HUES64 (cell line): Measurements from ENCODE around the gene XRCC6.
"Not testable (repeated sequence)": the region's sequence is repeated elsewhere in the genome, so short reads cannot be mapped to it uniquely, and the experiment has no call there.

Experiments used
- H3K27ac ChIP-seq: 2 replicates; pipeline ENCODE4 v1.7.0; 2013; ENCODE audit warnings: low read depth, low read length, inconsistent platforms
- H3K27me3 ChIP-seq: 2 replicates; pipeline ENCODE4 v1.6.1; 2013; ENCODE audit warnings: mild to moderate bottlenecking, low read length; ENCODE audit not compliant: insufficient read depth
- H3K36me3 ChIP-seq: 2 replicates; pipeline ENCODE4 v1.6.1; 2013; ENCODE audit warnings: mild to moderate bottlenecking, low read length; ENCODE audit not compliant: insufficient read depth
- H3K4me1 ChIP-seq: 2 replicates; pipeline ENCODE4 v1.6.1; 2013; ENCODE audit warnings: mild to moderate bottlenecking, low read length, moderate library complexity; ENCODE audit not compliant: insufficient read depth
- H3K4me3 ChIP-seq: 2 replicates; pipeline ENCODE4 v1.5.1; 2013; ENCODE audit warnings: mild to moderate bottlenecking, low read length, moderate library complexity
- H3K9ac ChIP-seq: 2 replicates; pipeline ENCODE4 v1.6.1; 2013; ENCODE audit warnings: mild to moderate bottlenecking, low read depth, low read length
- H3K9me3 ChIP-seq: 2 replicates; pipeline ENCODE4 v1.6.1; 2013; ENCODE audit warnings: low read depth, low read length; ENCODE audit not compliant: insufficient read depth
- whole genome bisulfite sequencing: fragments of 150-250, 120-280 bp; methylation state at CpG from one replicate; pipeline ENCODE4 v1.1.7; 2013; ENCODE audit warnings: missing lambda C conversion rate; 5-methylcytosine and 5-hydroxymethylcytosine counted together

Gene XRCC6

DNA sequence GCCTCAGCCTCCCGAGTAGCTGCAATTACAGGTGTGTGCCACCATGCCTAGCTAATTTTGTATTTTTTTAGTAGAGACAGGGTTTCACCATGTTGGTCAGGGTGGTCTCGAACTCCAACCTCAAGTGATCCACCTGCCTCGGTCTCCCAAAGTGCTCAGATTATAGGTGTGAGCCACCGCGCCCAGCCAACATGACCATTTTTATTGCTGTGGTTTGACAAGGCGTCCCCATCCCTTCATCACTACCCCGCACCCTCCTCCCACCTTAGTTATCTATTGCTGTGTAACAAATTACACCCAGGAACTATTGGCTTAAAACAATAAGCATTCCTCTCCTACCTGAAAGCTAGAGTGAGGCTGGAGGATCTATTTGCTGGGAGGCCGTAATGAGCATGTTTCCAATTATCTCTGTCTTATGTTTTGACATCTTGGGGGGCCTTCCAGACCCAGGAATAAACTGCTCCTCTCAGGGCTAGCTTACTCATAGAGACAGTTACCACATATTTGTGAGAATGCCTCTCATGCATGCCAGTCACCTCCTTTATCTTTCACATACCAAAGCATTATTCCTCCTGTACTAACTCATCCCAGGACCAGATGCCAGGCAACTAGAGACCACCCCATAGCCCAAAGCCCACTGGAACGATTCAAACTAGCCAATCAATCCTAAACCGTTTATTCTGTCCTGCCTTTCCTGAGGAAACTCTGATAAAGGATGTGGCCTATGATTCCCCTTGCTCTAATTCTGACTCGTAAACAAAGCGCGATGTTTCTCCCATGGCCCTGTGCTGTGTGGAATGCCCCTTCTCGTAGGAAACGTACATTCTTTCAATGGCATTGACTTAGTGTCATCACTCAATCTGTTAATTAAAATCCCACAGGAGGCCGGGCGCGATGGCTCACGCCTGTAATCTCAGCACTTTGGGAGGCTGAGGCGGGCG, 48.1 kb downstream of the XRCC6 start:
- Histone ChIP-seq H3K27me3 (no peaks in the 10 kb centered on the region), H3K9me3 (no peaks in the 10 kb centered on the region), H3K4me1 (peaks cover 4% of the 10 kb centered on the region; the same call in 1 of the 2 replicates), H3K9ac (no peak overlapping the region), H3K4me3 (no peak overlapping the region), H3K27ac (no peak overlapping the region), H3K36me3 (peaks cover 27% of the 10 kb centered on the region)
- 93% methylated on average over 21 of the region's 21 CpGs for WGBS

DNA sequence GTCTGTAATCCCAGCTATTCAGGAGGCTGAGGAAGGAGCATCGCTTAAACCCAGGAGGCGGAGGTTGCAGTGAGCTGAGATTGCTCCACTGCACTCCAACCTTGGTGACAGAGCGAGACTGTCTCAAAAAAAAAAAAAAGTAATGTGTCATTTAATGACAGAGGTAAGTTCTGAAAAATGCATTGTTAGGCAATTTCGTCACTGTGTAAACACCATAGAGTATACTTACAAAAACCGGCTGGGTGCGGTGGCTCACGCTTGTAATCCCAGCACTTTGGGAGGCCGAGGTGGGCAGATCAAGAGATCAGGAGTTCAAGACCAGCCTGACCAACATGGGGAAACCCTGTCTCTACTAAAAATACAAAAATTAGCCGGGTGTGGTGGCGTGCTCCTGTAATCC, 51.0 kb downstream of the XRCC6 start:
- H3K27ac ChIP-seq, H3K9me3 ChIP-seq, H3K9ac ChIP-seq, H3K27me3 ChIP-seq, H3K4me3 ChIP-seq, H3K4me1 ChIP-seq: not testable (repeated sequence)
- H3K36me3 ChIP-seq = peaks cover 43% of the 10 kb centered on the region
- 96% methylated on average over 10 of the region's 10 CpGs for WGBS

DNA sequence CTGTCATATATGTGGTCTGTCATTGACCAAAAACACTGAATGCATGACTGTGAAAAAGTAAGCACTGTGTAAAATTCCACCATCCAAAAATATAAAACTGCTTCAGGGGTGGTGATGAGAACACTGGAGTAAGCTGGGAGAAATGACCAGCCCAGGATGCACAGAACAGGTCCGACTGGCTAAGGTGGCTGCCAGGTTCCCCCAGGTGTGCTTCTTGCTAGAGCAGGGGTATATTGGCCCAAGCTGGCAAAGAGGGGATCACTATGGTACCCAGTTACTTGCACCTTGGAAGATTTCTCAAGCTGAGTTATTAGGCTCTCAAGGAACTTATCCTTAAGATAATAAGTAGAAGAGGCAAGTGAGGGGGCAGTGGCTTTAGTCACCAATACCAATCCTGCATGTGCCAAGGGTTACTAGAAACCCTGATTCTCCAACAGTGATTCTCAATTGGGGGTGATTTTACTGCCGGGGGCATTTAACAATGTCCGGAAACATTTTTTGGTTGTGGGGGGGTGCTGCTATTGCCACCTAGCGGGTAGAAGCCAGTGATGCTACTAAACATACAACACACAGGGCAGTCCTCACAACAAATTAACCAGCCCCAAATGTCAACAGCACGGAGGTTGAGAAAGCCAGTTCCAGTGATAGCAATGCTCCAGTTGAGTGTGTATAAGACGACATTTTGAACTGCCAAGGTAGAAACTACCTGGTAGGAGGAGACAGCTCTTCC, 51.9 kb downstream of the XRCC6 start:
- 94% methylated on average over 5 of the region's 6 CpGs for WGBS
- H3K27ac ChIP-seq = no peak overlapping the region
- no peak overlapping the region for H3K9ac ChIP-seq
- H3K4me1 ChIP-seq = no peaks in the 10 kb centered on the region
- peaks cover 50% of the 10 kb centered on the region for H3K36me3 ChIP-seq
- no peaks in the 10 kb centered on the region for H3K9me3 ChIP-seq
- H3K27me3 ChIP-seq = no peaks in the 10 kb centered on the region
- no peak overlapping the region for H3K4me3 ChIP-seq

DNA sequence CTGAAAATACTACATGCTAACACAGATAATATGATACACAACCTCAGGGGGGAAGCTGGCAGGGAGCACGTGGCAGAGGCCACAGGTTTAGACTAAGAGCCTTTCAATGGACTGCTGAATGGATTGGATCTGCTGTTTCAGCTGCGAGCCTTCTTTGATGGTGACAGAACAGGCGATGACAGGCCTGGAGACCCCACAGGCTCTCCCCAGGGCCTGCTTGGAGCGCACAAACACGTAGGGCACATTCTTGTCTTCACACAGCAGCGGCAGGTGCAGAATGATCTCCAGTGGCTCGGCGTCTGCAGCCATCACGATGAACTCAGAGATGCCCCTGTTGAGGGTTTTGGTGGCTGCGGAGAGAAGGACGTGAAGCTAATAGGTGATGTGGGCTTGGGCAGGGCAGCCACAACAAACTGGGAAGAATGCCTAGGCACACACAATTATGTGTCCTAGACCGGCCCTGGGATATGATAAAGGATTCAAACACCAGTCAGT, 53.8 kb downstream of the XRCC6 start:
- H3K27me3 ChIP-seq = no peaks in the 10 kb centered on the region
- 94% methylated on average over 12 of the region's 12 CpGs for WGBS
- H3K4me3 ChIP-seq = no peak overlapping the region
- no peak overlapping the region for H3K9ac ChIP-seq
- no peaks in the 10 kb centered on the region for H3K9me3 ChIP-seq
- peaks cover 67% of the 10 kb centered on the region for H3K36me3 ChIP-seq
- no peaks in the 10 kb centered on the region for H3K4me1 ChIP-seq
- H3K27ac ChIP-seq = no peak overlapping the region

DNA sequence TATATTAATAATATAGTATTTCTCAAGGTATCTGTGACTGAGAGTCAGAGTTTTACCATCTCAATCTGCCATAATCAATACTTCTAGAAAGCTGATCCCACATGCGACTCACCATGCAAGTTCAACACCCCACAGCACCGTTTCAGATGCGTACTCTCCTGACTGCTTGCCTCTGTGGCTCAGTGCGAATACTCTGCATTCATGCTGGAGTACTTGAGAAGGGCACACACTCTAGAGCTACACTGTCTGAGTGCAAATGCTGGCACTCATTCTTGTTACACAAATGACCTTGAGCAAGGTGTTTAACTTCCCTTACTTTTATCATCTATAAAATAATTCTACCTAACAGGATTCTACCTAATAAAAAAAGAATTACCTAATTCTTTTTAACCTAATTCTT, 55.0 kb downstream of the XRCC6 start:
- Histone ChIP-seq H3K9me3 (no peaks in the 10 kb centered on the region), H3K4me1 (no peaks in the 10 kb centered on the region), H3K9ac (no peak overlapping the region), H3K27me3 (no peaks in the 10 kb centered on the region), H3K4me3 (no peak overlapping the region), H3K36me3 (peaks cover 79% of the 10 kb centered on the region), H3K27ac (no peak overlapping the region)
- WGBS = 95% methylated on average over 4 of the region's 4 CpGs

DNA sequence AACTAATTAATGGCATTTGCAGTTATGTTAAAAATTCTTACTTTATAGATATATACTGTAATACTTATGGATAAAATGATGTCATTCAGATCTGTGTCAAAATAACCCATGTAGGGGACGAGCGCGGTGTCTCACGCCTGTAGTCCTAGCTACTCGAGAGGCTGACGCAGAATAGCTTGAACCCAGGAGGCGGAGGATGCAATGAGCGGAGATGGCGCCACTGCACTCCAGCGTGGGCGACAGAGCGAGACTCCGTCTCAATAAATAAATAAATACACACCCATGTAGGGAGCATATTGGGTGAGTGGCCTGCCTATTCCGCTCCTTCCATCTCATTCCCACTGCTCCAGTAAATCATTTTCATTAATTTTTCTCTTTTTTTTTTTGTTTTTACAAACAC, 60.5 kb downstream of the XRCC6 start:
- no peaks in the 10 kb centered on the region for H3K4me1 ChIP-seq
- no peaks in the 10 kb centered on the region for H3K27me3 ChIP-seq
- H3K9ac ChIP-seq = peak overlapping the region; percentile 88
- peaks cover 43% of the 10 kb centered on the region for H3K36me3 ChIP-seq
- WGBS = 72% methylated on average over 14 of the region's 14 CpGs
- peak overlapping the region; percentile 97 for H3K4me3 ChIP-seq
- H3K27ac ChIP-seq = no peak overlapping the region
- no peaks in the 10 kb centered on the region for H3K9me3 ChIP-seq

DNA sequence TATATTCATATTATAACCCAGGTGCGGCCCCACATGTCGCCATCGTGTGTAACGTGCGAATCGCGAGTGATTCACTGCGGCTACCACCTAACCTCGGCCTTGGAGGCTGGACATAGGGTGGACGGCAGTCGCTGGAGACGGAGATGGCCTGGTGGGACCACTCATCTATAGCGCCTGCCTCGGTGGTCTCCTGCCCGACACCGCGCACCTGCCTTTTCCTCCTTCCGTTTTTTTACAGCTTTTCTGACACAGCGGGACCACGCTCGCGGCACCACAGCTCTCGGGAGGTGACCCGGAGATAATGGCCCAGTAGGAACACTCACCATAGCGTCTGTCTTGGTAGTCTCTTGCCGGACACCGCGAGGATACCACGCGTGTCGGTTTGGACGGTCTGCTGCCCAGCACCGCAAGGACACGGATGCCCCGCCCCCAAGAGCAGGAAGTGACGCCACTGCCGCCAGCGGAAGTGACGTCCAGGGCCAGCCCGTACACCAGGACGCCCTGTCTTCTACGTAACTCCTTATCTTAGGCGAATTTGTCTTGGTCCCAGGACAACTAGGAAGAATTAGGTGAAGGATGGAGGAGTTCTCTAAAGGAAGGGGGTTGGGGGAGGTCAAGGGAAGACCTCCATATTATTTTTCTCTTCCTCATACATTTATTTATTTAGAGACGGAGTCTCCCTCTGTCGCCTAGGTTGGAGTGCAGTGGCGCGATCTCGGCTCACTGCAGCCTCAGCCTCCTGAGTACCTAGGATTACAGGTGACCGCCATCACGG, 61.1 kb downstream of the XRCC6 start:
- Histone ChIP-seq H3K27ac (peak overlapping the region; percentile 80), H3K36me3 (peaks cover 37% of the 10 kb centered on the region), H3K4me1 (0 out of 2 replicates have a peak, but pooled peaks cover under 1% of the 10 kb centered on the region), H3K9ac (peak overlapping the region; percentile 88), H3K27me3 (no peaks in the 10 kb centered on the region), H3K9me3 (no peaks in the 10 kb centered on the region), H3K4me3 (peak overlapping the region; percentile 97)
- WGBS = 64% methylated on average over 50 of the region's 50 CpGs

DNA sequence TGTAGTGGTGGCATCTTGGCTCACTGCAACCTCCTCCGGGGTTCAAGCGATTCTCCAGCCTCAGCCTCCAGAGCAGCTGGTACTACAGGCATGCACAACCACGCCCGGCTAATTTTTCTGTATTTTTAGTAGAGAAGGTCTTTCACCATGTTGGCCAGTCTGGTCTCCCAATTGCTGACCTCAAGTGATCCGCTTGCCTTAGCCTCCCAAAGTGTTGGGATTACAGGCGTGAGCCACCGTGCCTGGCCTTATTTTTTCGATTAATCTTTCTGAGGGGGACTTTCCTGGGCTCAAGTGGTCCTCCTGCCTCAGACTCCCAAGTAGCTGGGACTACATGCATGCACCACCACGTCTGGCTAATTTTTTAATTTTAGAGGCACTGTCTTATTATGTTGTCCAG, 62.0 kb downstream of the XRCC6 start:
- Histone ChIP-seq H3K4me1 (peaks cover 5% of the 10 kb centered on the region; the same call in 1 of the 2 replicates), H3K27ac (peak overlapping the region; percentile 80; the same call in 1 of the 2 replicates), H3K27me3 (no peaks in the 10 kb centered on the region), H3K36me3 (peaks cover 32% of the 10 kb centered on the region), H3K4me3 (peak overlapping the region; percentile 97), H3K9ac (peak overlapping the region; percentile 88), H3K9me3 (no peaks in the 10 kb centered on the region)
- 92% methylated on average over 9 of the region's 9 CpGs for WGBS

DNA sequence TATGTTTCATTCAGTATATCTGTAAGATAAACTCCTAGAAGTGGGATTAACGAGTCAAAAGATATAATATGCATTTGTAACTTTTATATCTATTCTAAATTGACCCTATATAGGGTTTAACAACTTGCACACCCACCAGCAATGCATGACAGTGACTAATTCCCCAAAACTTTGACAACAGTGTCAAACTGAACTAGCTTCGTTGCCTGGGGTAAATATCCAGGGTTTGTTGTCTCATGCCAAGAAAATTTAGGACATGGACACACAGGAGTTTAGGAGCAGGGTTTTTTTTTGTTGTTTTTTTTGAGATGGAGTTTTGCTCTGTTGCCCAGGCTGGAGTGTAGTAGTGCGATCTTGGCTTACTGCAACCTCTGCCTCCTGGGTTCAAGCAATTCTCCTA, 62.5 kb downstream of the XRCC6 start:
- H3K4me1 ChIP-seq = peaks cover 5% of the 10 kb centered on the region; the same call in 1 of the 2 replicates
- no peak overlapping the region for H3K27ac ChIP-seq
- WGBS = 97% methylated on average over 2 of the region's 3 CpGs
- no peak overlapping the region for H3K4me3 ChIP-seq
- H3K9ac ChIP-seq = no peak overlapping the region
- peaks cover 26% of the 10 kb centered on the region for H3K36me3 ChIP-seq
- no peaks in the 10 kb centered on the region for H3K9me3 ChIP-seq
- no peaks in the 10 kb centered on the region for H3K27me3 ChIP-seq

DNA sequence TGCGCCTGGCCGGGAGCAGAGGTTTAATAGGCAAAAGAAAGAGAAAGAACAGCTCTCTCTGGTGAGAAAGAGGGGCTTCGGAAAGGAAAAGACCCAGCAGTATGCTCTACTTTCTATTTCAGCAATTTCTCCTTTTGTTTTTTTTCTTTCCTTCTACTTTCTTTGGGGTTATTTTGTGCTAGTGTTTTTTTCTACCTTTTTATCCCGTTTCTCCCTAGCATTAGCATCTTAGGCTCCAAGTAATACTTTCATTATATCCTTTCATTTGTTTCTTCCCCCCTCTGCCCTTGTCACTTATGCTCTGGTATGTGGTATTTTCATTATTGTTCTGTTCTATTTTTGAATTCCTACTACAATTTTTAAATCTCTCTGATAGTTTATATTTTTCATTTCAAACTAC, 63.1 kb downstream of the XRCC6 start:
- Histone ChIP-seq H3K9me3 (no peaks in the 10 kb centered on the region), H3K27ac (no peak overlapping the region), H3K9ac (no peak overlapping the region), H3K4me3 (no peak overlapping the region), H3K4me1 (peaks cover 5% of the 10 kb centered on the region; the same call in 1 of the 2 replicates), H3K27me3 (no peaks in the 10 kb centered on the region), H3K36me3 (peaks cover 22% of the 10 kb centered on the region)
- 93% methylated on average over 3 of the region's 4 CpGs for WGBS
